Loucy (cell line): Measurements from ENCODE around the gene ACTG1.

ENCODE experiments used
- H2AFZ ChIP-seq: fragments of 200-600 bp; sonication (generic); 2 replicates; pipeline ENCODE4 v1.6.0; 2016; ENCODE audit warnings: antibody characterized with exemption, mild to moderate bottlenecking, low read length, moderate library complexity
- H3F3A ChIP-seq: fragments of 200-600 bp; 2 replicates; pipeline ENCODE4 v1.6.0; 2016; ENCODE audit warnings: antibody characterized with exemption, low read depth, mild to moderate bottlenecking
- H3K27me3 ChIP-seq: fragments of 200-600 bp; sonication (generic); 2 replicates; pipeline ENCODE4 v1.6.1; 2014; ENCODE audit warnings: low read length, mild to moderate bottlenecking; ENCODE audit not compliant: insufficient read depth, poor library complexity, severe bottlenecking
- H3K36me3 ChIP-seq: fragments of 200-600 bp; sonication (generic); 2 replicates; pipeline ENCODE4 v1.6.1; 2016; ENCODE audit warnings: low read length; ENCODE audit not compliant: insufficient read depth
- H3K4me1 ChIP-seq: fragments of 200-600 bp; sonication (generic); 2 replicates; pipeline ENCODE4 v1.5.1; 2014; ENCODE audit warnings: low read length, mild to moderate bottlenecking; ENCODE audit not compliant: insufficient read depth, poor library complexity, severe bottlenecking
- H3K4me2 ChIP-seq: fragments of 200-600 bp; sonication (generic); 2 replicates; pipeline ENCODE4 v1.6.0; 2014; ENCODE audit warnings: antibody characterized with exemption, low read length, low read depth, mild to moderate bottlenecking; ENCODE audit not compliant: poor library complexity, severe bottlenecking
- H3K4me3 ChIP-seq: fragments of 200-600 bp; sonication (generic); 2 replicates; pipeline ENCODE4 v1.5.1; 2014; ENCODE audit warnings: low read length, mild to moderate bottlenecking, mixed read lengths; ENCODE audit not compliant: poor library complexity, severe bottlenecking
- H3K79me2 ChIP-seq: fragments of 200-600 bp; sonication (generic); 2 replicates; pipeline ENCODE4 v1.6.1; 2014; ENCODE audit warnings: low read length; ENCODE audit not compliant: insufficient read depth
- H3K9ac ChIP-seq: fragments of 200-600 bp; sonication (generic); 2 replicates; pipeline ENCODE4 v1.6.0; 2014; ENCODE audit warnings: mild to moderate bottlenecking, low read depth, low read length, moderate library complexity; ENCODE audit not compliant: poor library complexity, severe bottlenecking
- H3K9me2 ChIP-seq: fragments of 200-600 bp; sonication (generic); replicated peaks from 2 replicates; pipeline ENCODE4 v1.6.1; 2016; ENCODE audit warnings: low read depth, low read length, mixed read lengths
- H3K9me3 ChIP-seq: fragments of 200-600 bp; sonication (generic); 2 replicates; pipeline ENCODE4 v1.6.1; 2014; ENCODE audit warnings: mild to moderate bottlenecking, antibody characterized with exemption, low read length, low read depth; ENCODE audit not compliant: insufficient read depth
- H4K20me1 ChIP-seq: fragments of 200-600 bp; sonication (generic); 2 replicates; pipeline ENCODE4 v1.6.0; 2014; ENCODE audit warnings: antibody characterized with exemption, low read length, mild to moderate bottlenecking; ENCODE audit not compliant: insufficient read depth, poor library complexity, severe bottlenecking
- CTCF ChIP-seq: fragments of 200-600 bp; sonication (generic); conservative IDR thresholded peaks from 2 replicates; pipeline ENCODE4 v1.5.1; 2014; ENCODE audit warnings: mild to moderate bottlenecking, antibody characterized with exemption, low read length
- EZH2phosphoT487 ChIP-seq: fragments of 200-600 bp; IDR thresholded peaks from 2 replicates; pipeline ENCODE4 v1.6.1; 2018; ENCODE audit warnings: antibody characterized with exemption, mild to moderate bottlenecking, moderate library complexity, borderline replicate concordance

ACTG1 gene

GRCh38 chr17:81556175-81556691, 43.6 kb upstream of the ACTG1 start:
- TF ChIP-seq EZH2phosphoT487 (no peak), CTCF (no peak)
- no peaks in the 10 kb centered on the region for H3K9me2 ChIP-seq
- no peaks in the 10 kb centered on the region for H3K27me3 ChIP-seq
- H3K9ac ChIP-seq = no peak overlapping the region
- H3K79me2 ChIP-seq = peaks cover 10% of the 10 kb centered on the region
- peaks cover 10% of the 10 kb centered on the region; the same call in 1 of the 2 replicates for H3F3A ChIP-seq
- no peak overlapping the region for H2AFZ ChIP-seq
- no peak overlapping the region for H3K4me3 ChIP-seq
- peaks cover 16% of the 10 kb centered on the region for H3K4me1 ChIP-seq
- H4K20me1 ChIP-seq = peaks cover 12% of the 10 kb centered on the region
- no peaks in the 10 kb centered on the region for H3K9me3 ChIP-seq
- H3K36me3 ChIP-seq = peaks cover 42% of the 10 kb centered on the region; the same call in 1 of the 2 replicates
- no peak overlapping the region for H3K4me2 ChIP-seq

GRCh38 chr17:81553616-81554181, 41.1 kb upstream of the ACTG1 start:
- no peak for TF ChIP-seq CTCF
- TF ChIP-seq EZH2phosphoT487 = no peak
- Histone ChIP-seq H3F3A (peaks cover 10% of the 10 kb centered on the region; the same call in 1 of the 2 replicates), H4K20me1 (peaks cover 20% of the 10 kb centered on the region), H3K4me3 (peak overlapping the region; percentile 90), H3K4me1 (peaks cover 35% of the 10 kb centered on the region), H2AFZ (no peak overlapping the region), H3K9ac (peak overlapping the region; percentile 94), H3K9me2 (no peaks in the 10 kb centered on the region), H3K9me3 (no peaks in the 10 kb centered on the region), H3K4me2 (peak overlapping the region; percentile 83), H3K27me3 (no peaks in the 10 kb centered on the region), H3K79me2 (peaks cover 33% of the 10 kb centered on the region), H3K36me3 (peaks cover 28% of the 10 kb centered on the region; the same call in 1 of the 2 replicates)

GRCh38 chr17:81553018-81553615, 40.5 kb upstream of the ACTG1 start:
- Histone ChIP-seq H4K20me1 (peaks cover 20% of the 10 kb centered on the region), H3K36me3 (peaks cover 22% of the 10 kb centered on the region; the same call in 1 of the 2 replicates), H3K9me3 (no peaks in the 10 kb centered on the region), H3F3A (peaks cover 10% of the 10 kb centered on the region; the same call in 1 of the 2 replicates), H3K4me1 (peaks cover 35% of the 10 kb centered on the region), H2AFZ (peak overlapping the region; percentile 69), H3K9ac (peak overlapping the region; percentile 94), H3K4me2 (peak overlapping the region; percentile 83), H3K9me2 (no peaks in the 10 kb centered on the region), H3K79me2 (peaks cover 33% of the 10 kb centered on the region), H3K27me3 (no peaks in the 10 kb centered on the region), H3K4me3 (peak overlapping the region; percentile 90)
- TF ChIP-seq EZH2phosphoT487 = no peak
- TF ChIP-seq CTCF = peak; percentile 50
